Epidermal melanocyte (primary cell): Measurements from ENCODE around the gene PGR.

Source experiments
- DNase-seq: peaks from one replicate; pipeline ENCODE4 v3.0.0; 2011; ENCODE audit warnings: low spot score; ENCODE audit not compliant: insufficient read length

PGR gene

GRCh38 chr11:101010899-101011298, 118.7 kb downstream of the PGR start:
- no peak for DNase-seq

DNA sequence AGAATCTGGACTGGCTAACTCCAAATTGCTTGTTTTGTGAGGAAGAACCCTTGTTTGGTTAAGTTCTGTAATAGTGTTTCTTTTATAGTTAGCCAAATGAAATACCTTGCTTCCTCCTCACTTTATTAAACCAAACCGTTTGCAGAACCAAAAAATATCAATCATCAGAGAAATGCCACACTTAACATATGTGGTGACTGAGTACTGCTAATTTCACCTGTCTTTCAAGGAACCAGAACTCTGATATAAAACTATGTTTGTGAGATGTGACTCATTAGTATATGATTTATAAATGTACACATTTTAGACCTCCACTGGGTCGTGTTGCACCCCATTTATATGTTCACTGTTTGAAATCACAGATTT, 119.9 kb downstream of the PGR start:
- DNase-seq: no peak

DNA sequence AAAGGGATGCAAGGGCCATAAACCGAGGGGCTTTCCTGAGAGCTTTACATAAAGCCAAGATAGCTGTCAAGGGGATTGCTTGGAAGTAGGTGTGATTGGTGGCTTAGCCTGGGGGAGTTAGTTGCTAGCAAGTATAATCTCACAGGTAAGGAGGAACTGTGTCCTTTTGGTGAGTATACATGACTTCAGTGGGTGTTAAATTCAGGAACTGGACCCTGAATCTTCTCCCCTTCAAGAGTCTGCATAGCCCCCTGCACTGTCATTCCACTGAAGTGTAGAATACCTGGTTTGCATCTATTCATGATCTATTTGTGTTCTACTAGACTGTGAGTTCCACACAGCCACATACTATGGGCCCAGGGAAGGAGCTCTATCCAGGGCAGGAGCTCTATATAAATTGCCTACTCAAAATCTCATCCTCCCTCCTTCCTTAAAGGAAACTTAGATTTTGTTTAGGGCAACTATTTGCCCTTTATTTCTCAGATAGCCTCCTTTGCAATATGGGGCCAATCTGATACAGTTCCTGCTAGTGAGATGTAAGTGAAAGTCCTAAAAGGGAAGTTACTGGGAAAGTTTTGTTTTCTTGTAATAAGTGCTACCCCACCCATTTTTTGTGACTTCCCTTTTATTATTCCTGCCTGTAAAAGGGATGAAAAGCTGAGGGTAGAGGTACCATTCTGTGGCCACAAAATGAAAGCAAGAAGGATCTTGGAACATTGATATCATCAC, 120.5 kb downstream of the PGR start:
- no peak for DNase-seq

DNA sequence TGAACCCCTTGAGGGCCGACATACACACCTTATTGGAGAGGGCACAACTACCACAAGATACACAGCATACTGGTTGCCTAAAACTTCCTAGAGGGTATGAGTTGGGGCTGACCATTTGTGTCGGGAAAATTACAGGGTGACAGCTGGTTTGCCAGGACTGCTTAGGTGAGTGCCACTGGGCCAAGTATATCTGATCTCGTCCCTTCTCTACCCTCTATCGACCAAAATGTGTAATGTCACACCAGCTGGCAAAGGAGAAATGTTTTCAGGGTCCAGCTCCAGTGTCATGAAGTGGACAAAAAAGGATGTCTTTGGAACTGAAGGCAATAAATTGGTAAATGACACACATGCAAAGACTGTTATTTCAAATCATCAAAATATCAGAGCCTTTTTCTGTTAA, 126.1 kb downstream of the PGR start:
- no peak for DNase-seq

- no peak for DNase-seq
Measured at GRCh38 chr11:100999756-101000155, 129.9 kb downstream of the PGR start.

DNA sequence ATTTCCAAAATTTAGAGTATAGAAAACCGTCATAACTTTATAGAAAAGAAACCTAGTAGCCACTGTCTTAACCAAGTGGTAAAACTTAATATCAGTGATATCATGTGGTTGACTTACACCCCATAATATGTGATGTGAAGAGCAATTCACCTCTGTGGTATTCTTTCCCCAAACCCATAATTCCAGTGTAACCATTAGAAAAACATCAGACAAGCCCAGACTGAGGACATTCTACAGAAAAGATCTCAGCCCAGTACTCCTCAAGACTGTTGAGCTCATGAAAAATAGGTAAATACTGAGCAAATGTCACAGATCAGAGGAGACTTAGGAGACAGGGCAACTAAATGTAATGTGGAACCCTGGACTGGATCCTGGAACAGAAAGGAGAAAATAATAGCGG, 134.6 kb downstream of the PGR start:
- no peak for DNase-seq

- no peak for DNase-seq
Measured at GRCh38 chr11:100991541-100991940, 138.1 kb downstream of the PGR start.

DNA sequence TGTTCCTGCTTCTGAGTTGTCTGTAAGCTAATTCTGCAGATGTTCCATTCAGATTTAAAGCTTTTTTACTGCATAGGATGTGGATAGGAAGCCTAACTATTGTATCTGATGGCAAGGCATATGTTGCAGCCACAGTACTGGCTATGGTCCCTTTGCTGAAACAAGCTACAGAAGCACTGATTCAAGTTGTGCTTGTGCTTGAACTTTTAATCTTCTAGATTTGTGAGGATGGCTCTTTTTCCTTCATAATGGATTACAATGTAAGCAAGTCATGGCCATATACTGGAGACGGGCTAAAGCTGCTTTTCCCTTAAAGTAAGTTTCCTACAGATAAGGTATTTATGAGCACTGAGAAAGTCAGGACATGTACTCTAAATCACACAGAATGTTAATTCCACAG, 138.7 kb downstream of the PGR start:
- DNase-seq: no peak

- DNase-seq: no peak
Measured at GRCh38 chr11:100984668-100985067, 144.9 kb downstream of the PGR start.

GRCh38 chr11:100981196-100981824, 148.3 kb downstream of the PGR start:
- DNase-seq: no peak

DNA sequence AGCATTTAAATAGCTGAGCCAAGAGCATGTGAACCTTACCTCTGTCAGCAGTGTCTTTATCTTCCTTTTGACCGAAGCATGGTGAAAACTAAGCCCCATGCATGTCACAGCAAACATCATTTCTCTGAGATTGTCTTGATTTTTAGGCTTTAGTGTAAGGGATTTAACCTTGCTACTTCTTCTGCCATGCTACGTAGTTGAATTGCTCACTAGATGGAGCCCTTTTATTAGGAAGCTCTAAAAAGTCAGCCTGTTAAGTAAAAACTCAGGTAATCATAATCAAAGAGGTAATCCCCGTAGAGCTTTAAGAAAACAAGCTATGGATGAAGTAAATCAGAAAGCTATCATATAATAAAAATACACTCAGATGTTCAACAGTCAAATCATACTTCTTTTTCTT, 149.5 kb downstream of the PGR start:
- DNase-seq: no peak
